Upper lobe of left lung (tissue), 6 donors: ENCODE measurements around the gene FYB2. TPM values are rescaled to one million over a fixed set of nuclear protein-coding genes. Genes with fewer than 3 reads are reported as not detected.
A peak's percentile ranks its signal among the peaks of the same experiment; 100 is the strongest.

ENCODE experiments used
- ATAC-seq, 2 donors: fragments of 200-7000 bp; cut with Tn5 transposase; one replicate each; pipeline ENCODE4 v1.9.1; 2022; ENCODE audit warnings: mild to moderate bottlenecking in 2 of 2, moderate library complexity in 2 of 2; ENCODE audit not compliant: low FRiP score in 2 of 2
- DNase-seq, 2 donors: peaks; one replicate each; pipeline ENCODE4 v3.0.0-alpha.2; 2019 to 2020
- H3K27ac ChIP-seq, 4 donors: fragments of 200-600 bp; sonication (generic); one replicate each; pipeline ENCODE4 v1.5.1; 2016 to 2019
- H3K27me3 ChIP-seq, 4 donors: fragments of 200-600 bp; sonication (generic); one replicate each; pipeline ENCODE4 v1.5.1; 2017 to 2019
- H3K36me3 ChIP-seq, 4 donors: fragments of 200-600 bp; sonication (generic); one replicate each; pipeline ENCODE4 v1.5.1; 2016 to 2019
- H3K4me1 ChIP-seq, 4 donors: fragments of 200-600 bp; sonication (generic); one replicate each; pipeline ENCODE4 v1.5.1; 2018 to 2019
- H3K4me3 ChIP-seq, 4 donors: fragments of 200-600 bp; sonication (generic); one replicate each; pipeline ENCODE4 v1.5.1; 2017 to 2019; ENCODE audit warnings: mild to moderate bottlenecking in 2 of 4, moderate library complexity in 1 of 4
- H3K9me3 ChIP-seq, 4 donors: fragments of 200-600 bp; sonication (generic); one replicate each; pipeline ENCODE4 v1.5.1; 2018 to 2019
- CTCF ChIP-seq, 6 experiments: fragments of 450-650 bp in 4 of 6; fragments of 200-600 bp in 2 of 6; sonication (generic) in 2 of 6; IDR thresholded peaks; one replicate each; pipeline ENCODE4 v1.5.1; 2016 to 2019; ENCODE audit warnings: antibody characterized with exemption in 6 of 6
- EP300 ChIP-seq, 4 donors: sonication (generic); formaldehyde crosslinking; IDR thresholded peaks; one replicate each; pipeline ENCODE4 v1.5.1; 2017; ENCODE audit warnings: antibody characterized with exemption in 4 of 4, control low read depth in 2 of 4
- POLR2A ChIP-seq, 4 donors: fragments of 450-650 bp; IDR thresholded peaks; one replicate each; pipeline ENCODE4 v1.5.1; 2016 to 2017; ENCODE audit warnings: antibody characterized with exemption in 4 of 4, mild to moderate bottlenecking in 2 of 4
- POLR2AphosphoS5 ChIP-seq, 2 donors: sonication (generic); formaldehyde crosslinking; IDR thresholded peaks; one replicate each; pipeline ENCODE4 v1.5.1; 2017; ENCODE audit warnings: antibody characterized with exemption in 2 of 2
- WGBS, 2 donors: methylation state at CpG; one replicate each; pipeline ENCODE4 v1.1.5; 2017 to 2018; 5-methylcytosine and 5-hydroxymethylcytosine counted together
- total RNA-seq, 6 donors: library from RNA; depleted of rRNA in 4 of 6; stranded (reverse); fragments of >200 nt in 4 of 6; gene quantifications; one replicate each; pipeline versions ENCODE4 v1.1.0 to v1.2.1, GENCODE V29; 2016 to 2021
- donor health status: DM: no; HTN: no; CAD: no; lungs with moderate emphysema.
- donor health status: DM: no; HTN: yes; CAD: no; lungs with severe emphysema.

FYB2 gene
- total RNA-seq, 6 donors from 2014 or later: 1.2 to 43.2 (median 7.2) TPM

- WGBS, 2 donors: 91 to 95% methylated on average over 5 of the region's 5 CpGs
- Histone ChIP-seq H3K36me3 (no peaks in the 10 kb centered on the region), H3K4me1 (no peaks in the 10 kb centered on the region), H3K9me3 (no peaks in the 10 kb centered on the region), H3K4me3 (no peak overlapping the region), H3K27me3 (no peaks in the 10 kb centered on the region), H3K27ac (no peak overlapping the region)
- ATAC-seq (no peak), DNase-seq (no peak)
- TF ChIP-seq POLR2AphosphoS5 (IDR thresholded peaks at IDR 0.05) (no peak), EP300 (IDR thresholded peaks at IDR 0.05) (no peak), POLR2A (IDR thresholded peaks at IDR 0.05) (no peak), CTCF (IDR thresholded peaks at IDR 0.05) (no peak)
These were observed 16.5 kb upstream of the FYB2 start for GRCh38 chr1:56835657-56836056.

- Histone ChIP-seq H3K9me3 (no peaks in the 10 kb centered on the region), H3K27ac (no peak overlapping the region), H3K4me1 (no peaks in the 10 kb centered on the region), H3K27me3 (no peaks in the 10 kb centered on the region), H3K36me3 (no peaks in the 10 kb centered on the region), H3K4me3 (no peak overlapping the region)
- 85 to 87% methylated on average over 5 of the region's 5 CpGs for WGBS, 2 donors
- ATAC-seq (no peak), DNase-seq (no peak)
- TF ChIP-seq EP300 (IDR thresholded peaks at IDR 0.05) (no peak), POLR2AphosphoS5 (IDR thresholded peaks at IDR 0.05) (no peak), POLR2A (IDR thresholded peaks at IDR 0.05) (no peak), CTCF (IDR thresholded peaks at IDR 0.05) (no peak)
These were observed 15.1 kb upstream of the FYB2 start for GRCh38 chr1:56834137-56834900.

- H3K27ac ChIP-seq: no peak overlapping the region
- TF ChIP-seq EP300 (IDR thresholded peaks at IDR 0.05) (no peak), POLR2A (IDR thresholded peaks at IDR 0.05) (no peak), POLR2AphosphoS5 (IDR thresholded peaks at IDR 0.05) (no peak), CTCF (IDR thresholded peaks at IDR 0.05) (no peak)
These were observed 13.9 kb upstream of the FYB2 start for GRCh38 chr1:56833088-56833487.

GRCh38 chr1:56831871-56832693, 12.9 kb upstream of the FYB2 start:
- Histone ChIP-seq H3K36me3 (no peaks in the 10 kb centered on the region), H3K4me3 (no peak overlapping the region), H3K27ac (no peak overlapping the region), H3K9me3 (no peaks in the 10 kb centered on the region), H3K4me1 (no peaks in the 10 kb centered on the region), H3K27me3 (no peaks in the 10 kb centered on the region)
- TF ChIP-seq POLR2AphosphoS5 (IDR thresholded peaks at IDR 0.05) (no peak), CTCF (IDR thresholded peaks at IDR 0.05) (peak; percentile 64 to 97 (median 83))
- ATAC-seq (peak; percentile 83), DNase-seq (peak in 1 of 2 donors; percentile 65)
- 17 to 21% methylated on average over 8 of the region's 8 CpGs for WGBS, 2 donors

More at GRCh38 chr1:56833088-56833487, 13.9 kb upstream of the FYB2 start:
- Histone ChIP-seq H3K27me3 (no peaks in the 10 kb centered on the region), H3K9me3 (no peaks in the 10 kb centered on the region), H3K4me3 (no peak overlapping the region), H3K36me3 (no peaks in the 10 kb centered on the region), H3K4me1 (no peaks in the 10 kb centered on the region)
- no peak for DNase-seq
- no peak for ATAC-seq
- 89 to 90% methylated on average over 4 of the region's 4 CpGs for WGBS, 2 donors
